ENCODE results near the gene VEGFB.
A peak's percentile ranks its signal among the peaks of the same experiment; 100 is the strongest.

VEGFB gene

GRCh38 chr11:64232182-64232966 lies 2.0 kb upstream of the VEGFB start:
- no peak for DNase-seq (ENCODE audit: low read depth)
- no peak overlapping the region for H3K4me3 ChIP-seq (ENCODE audit: low read depth, low read length)
- TF ChIP-seq CTCF (IDR thresholded peaks at IDR 0.05; ENCODE audit: low read depth, low read length, missing control alignments) = no peak

- no peak for TF ChIP-seq CTCF (IDR thresholded peaks at IDR 0.05; ENCODE audit: low read depth, low read length, missing control alignments)
- no peak for DNase-seq (ENCODE audit: low read depth)
- H3K4me3 ChIP-seq (ENCODE audit: low read depth, low read length) = no peak overlapping the region
Measured at GRCh38 chr11:64232967-64233315, 1.4 kb upstream of the VEGFB start.

GRCh38 chr11:64234647-64235379 lies 429 bp downstream of the VEGFB start:
- TF ChIP-seq CTCF (IDR thresholded peaks at IDR 0.05; ENCODE audit: low read depth, low read length, missing control alignments) = no peak
- DNase-seq (ENCODE audit: low read depth) = no peak
- H3K4me3 ChIP-seq (ENCODE audit: low read depth, low read length) = peak overlapping the region; percentile 63

- H3K4me3 ChIP-seq (ENCODE audit: low read depth, low read length) = peak overlapping the region; percentile 63
- no peak for DNase-seq (ENCODE audit: low read depth)
- no peak for TF ChIP-seq CTCF (IDR thresholded peaks at IDR 0.05; ENCODE audit: low read depth, low read length, missing control alignments)
Measured at GRCh38 chr11:64235437-64236161, 1.2 kb downstream of the VEGFB start.

GRCh38 chr11:64237484-64237951 lies 3.1 kb downstream of the VEGFB start:
- no peak overlapping the region for H3K4me3 ChIP-seq (ENCODE audit: low read depth, low read length)
- TF ChIP-seq CTCF (IDR thresholded peaks at IDR 0.05; ENCODE audit: low read depth, low read length, missing control alignments) = no peak
- DNase-seq (ENCODE audit: low read depth) = no peak

- no peak overlapping the region for H3K4me3 ChIP-seq (ENCODE audit: low read depth, low read length)
- no peak for DNase-seq (ENCODE audit: low read depth)
- no peak for TF ChIP-seq CTCF (IDR thresholded peaks at IDR 0.05; ENCODE audit: low read depth, low read length, missing control alignments)
Measured at GRCh38 chr11:64238076-64238475, 3.7 kb downstream of the VEGFB start.
